SH-SY5Y (cell line): ENCODE results near the gene MRPL22.

Experiments
- GATA2 ChIP-seq: IDR thresholded peaks from 2 replicates; pipeline ENCODE4 v1.6.1; 2011; ENCODE audit warnings: mild to moderate bottlenecking, low read depth, low read length
- GATA3 ChIP-seq: IDR thresholded peaks from 2 replicates; pipeline ENCODE4 v1.6.1; 2011; ENCODE audit warnings: low read depth, mild to moderate bottlenecking, low read length, moderate library complexity

DNA sequence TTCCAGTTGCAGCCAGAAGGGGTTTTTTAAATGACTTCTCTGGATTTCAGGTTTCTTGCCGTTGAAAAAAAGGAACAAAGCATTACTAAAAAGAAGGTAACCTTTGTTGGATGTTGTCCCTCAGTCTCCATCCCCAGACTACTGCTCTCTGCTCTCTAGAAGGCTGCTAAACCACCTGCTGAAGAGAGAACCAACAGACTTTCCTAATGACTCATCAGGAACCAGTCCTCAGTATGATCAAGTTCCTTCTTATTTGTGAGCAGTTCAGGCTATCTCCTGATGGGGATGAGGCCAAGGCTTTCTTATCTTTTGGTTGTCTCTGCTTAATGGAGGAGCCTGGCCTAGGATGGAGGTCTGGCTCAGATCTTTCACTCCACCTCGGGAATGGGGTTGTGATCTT lies 76.7 kb downstream of the MRPL22 start:
- TF ChIP-seq GATA3 = no peak
- TF ChIP-seq GATA2 = no peak
